Peyer's patch (tissue), 4 donors: Measurements from ENCODE around the gene TMEM165.

Experiments
- POLR2A ChIP-seq, 2 donors: fragments of 450-650 bp; IDR thresholded peaks; one replicate each; pipeline ENCODE4 v1.5.1; 2017; ENCODE audit warnings: antibody characterized with exemption in 2 of 2, mild to moderate bottlenecking in 2 of 2, moderate library complexity in 2 of 2
- TF ChIP-seq, protein P1 (sequence below), 6 experiments: fragments of 450-650 bp in 4 of 6; fragments of 200-600 bp in 2 of 6; sonication (generic) in 1 of 6; IDR thresholded peaks; one replicate each; pipeline ENCODE4 v1.5.1; 2017 to 2019; ENCODE audit warnings: antibody characterized with exemption in 6 of 6, mild to moderate bottlenecking in 3 of 6, moderate library complexity in 1 of 6

DNA sequence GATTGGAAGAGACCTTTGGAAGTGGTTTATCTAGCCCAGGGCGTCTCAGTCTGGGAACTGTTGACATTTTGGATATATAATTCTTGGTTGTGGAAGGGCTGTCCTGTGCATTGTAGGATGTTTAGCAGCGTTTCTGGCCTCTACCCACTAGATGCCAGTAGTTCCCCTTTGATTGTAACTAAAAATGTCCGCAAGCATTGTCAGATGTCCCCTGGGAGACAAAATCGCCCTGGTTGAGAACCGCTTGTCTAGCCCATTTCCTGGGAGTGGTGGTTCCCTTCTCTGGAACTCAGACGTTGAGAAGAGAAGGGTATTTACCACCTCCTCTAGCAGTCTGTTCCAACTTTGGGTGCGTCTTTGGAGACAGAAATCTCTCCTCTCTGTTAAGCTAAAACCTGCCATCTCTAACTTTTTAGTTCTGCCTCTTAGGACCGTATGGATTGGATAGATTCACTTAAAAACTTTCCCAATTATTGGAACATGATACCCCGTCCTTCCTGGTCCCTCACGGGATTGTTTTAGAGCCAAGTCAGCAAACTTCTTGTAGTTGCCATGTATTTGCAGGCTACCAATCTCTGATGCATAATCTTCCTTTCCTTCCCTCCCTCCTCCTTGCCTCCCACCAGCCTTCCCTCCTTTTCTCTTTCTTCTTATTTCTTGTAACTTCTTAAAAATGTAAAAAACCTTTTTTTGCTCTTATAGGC, 13.9 kb downstream of the TMEM165 start:
- TF ChIP-seq, protein P1, sequence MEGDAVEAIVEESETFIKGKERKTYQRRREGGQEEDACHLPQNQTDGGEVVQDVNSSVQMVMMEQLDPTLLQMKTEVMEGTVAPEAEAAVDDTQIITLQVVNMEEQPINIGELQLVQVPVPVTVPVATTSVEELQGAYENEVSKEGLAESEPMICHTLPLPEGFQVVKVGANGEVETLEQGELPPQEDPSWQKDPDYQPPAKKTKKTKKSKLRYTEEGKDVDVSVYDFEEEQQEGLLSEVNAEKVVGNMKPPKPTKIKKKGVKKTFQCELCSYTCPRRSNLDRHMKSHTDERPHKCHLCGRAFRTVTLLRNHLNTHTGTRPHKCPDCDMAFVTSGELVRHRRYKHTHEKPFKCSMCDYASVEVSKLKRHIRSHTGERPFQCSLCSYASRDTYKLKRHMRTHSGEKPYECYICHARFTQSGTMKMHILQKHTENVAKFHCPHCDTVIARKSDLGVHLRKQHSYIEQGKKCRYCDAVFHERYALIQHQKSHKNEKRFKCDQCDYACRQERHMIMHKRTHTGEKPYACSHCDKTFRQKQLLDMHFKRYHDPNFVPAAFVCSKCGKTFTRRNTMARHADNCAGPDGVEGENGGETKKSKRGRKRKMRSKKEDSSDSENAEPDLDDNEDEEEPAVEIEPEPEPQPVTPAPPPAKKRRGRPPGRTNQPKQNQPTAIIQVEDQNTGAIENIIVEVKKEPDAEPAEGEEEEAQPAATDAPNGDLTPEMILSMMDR (IDR thresholded peaks at IDR 0.05): peak in 2 of 6 experiments; percentile 10 to 18
- no peak for TF ChIP-seq POLR2A (IDR thresholded peaks at IDR 0.05)
